Testis (tissue), 2 donors: ENCODE results near the gene RASGRF2.

ENCODE experiments used
- CTCF ChIP-seq, 3 experiments: fragments of 450-650 bp in 2 of 3; fragments of 200-600 bp in 1 of 3; sonication (generic) in 1 of 3; IDR thresholded peaks; one replicate each; pipeline ENCODE4 v1.5.1; 2016 to 2019; ENCODE audit warnings: antibody characterized with exemption in 3 of 3, mild to moderate bottlenecking in 2 of 3, moderate library complexity in 1 of 3
- POLR2A ChIP-seq: fragments of 450-650 bp; IDR thresholded peaks from one replicate; pipeline ENCODE4 v1.6.1; 2017; ENCODE audit warnings: antibody characterized with exemption, mild to moderate bottlenecking, moderate library complexity

- TF ChIP-seq CTCF (IDR thresholded peaks at IDR 0.05) (no peak), POLR2A (no peak)
Observed at GRCh38 chr5:81132381-81132780, 172.2 kb downstream of the RASGRF2 start.
